Endothelial cell of umbilical vein (primary cell): ENCODE measurements around the gene KIAA1217.

ENCODE experiments used
- EZH2 ChIP-seq: IDR thresholded peaks from 2 replicates; pipeline ENCODE4 v1.6.1; 2012; ENCODE audit warnings: borderline replicate concordance, low read depth, mild to moderate bottlenecking, moderate library complexity, low read length, inconsistent platforms; ENCODE audit not compliant: severe bottlenecking
- POLR2AphosphoS5 ChIP-seq: IDR thresholded peaks from 2 replicates; pipeline ENCODE4 v1.6.1; 2012; ENCODE audit warnings: low read depth, mild to moderate bottlenecking, control low read depth, low read length, moderate library complexity; ENCODE audit not compliant: insufficient read depth
- TF ChIP-seq, protein P1 (sequence below), 2 donors: IDR thresholded peaks; 1 replicate in 1 of 2; 2 replicates in 1 of 2; pipeline ENCODE4 v1.5.1; 2011; ENCODE audit warnings: low read length in 2 of 2, mild to moderate bottlenecking in 2 of 2, moderate library complexity in 2 of 2, control low read depth in 1 of 2, inconsistent platforms in 1 of 2, low read depth in 1 of 2; ENCODE audit not compliant: insufficient read depth in 1 of 2; ENCODE audit errors: extremely low read depth in 1 of 2
- TF ChIP-seq, protein P2 (sequence below): IDR thresholded peaks from 2 replicates; pipeline ENCODE4 v1.6.1; 2011; ENCODE audit not compliant: insufficient read depth, insufficient read length

DNA sequence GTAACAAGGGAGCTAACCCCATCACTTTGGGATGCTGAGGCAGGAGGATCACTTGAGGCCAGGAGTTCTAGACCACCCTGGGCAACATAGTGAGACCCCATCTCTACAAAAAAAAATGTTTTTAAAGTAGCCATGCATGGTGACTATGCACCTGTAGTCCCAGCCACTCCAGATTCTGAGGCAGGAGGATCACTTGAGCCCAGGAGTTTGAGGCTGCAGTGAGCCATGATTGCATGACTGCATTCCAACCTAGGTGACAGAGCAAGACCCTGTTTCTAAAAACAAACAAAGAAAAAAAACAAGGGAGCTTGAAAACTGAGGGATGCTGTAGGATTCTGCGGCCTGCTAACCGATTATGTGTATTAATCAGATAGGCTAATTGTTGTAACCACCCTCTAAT is 4.9 kb downstream of the KIAA1217 start:
- TF ChIP-seq, protein P1, sequence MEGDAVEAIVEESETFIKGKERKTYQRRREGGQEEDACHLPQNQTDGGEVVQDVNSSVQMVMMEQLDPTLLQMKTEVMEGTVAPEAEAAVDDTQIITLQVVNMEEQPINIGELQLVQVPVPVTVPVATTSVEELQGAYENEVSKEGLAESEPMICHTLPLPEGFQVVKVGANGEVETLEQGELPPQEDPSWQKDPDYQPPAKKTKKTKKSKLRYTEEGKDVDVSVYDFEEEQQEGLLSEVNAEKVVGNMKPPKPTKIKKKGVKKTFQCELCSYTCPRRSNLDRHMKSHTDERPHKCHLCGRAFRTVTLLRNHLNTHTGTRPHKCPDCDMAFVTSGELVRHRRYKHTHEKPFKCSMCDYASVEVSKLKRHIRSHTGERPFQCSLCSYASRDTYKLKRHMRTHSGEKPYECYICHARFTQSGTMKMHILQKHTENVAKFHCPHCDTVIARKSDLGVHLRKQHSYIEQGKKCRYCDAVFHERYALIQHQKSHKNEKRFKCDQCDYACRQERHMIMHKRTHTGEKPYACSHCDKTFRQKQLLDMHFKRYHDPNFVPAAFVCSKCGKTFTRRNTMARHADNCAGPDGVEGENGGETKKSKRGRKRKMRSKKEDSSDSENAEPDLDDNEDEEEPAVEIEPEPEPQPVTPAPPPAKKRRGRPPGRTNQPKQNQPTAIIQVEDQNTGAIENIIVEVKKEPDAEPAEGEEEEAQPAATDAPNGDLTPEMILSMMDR (IDR thresholded peaks at IDR 0.05; ENCODE audit: extremely low read depth in 1 of 2, insufficient read depth in 1 of 2, low read depth in 1 of 2, low read length in 2 of 2) = no peak
- TF ChIP-seq EZH2 (no peak), POLR2AphosphoS5 (no peak)
- TF ChIP-seq, protein P2, sequence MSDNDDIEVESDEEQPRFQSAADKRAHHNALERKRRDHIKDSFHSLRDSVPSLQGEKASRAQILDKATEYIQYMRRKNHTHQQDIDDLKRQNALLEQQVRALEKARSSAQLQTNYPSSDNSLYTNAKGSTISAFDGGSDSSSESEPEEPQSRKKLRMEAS = no peak
